B cell (primary cell): ENCODE measurements around the gene PP2D1. TPM values are rescaled to one million over a fixed set of nuclear protein-coding genes. Genes with fewer than 3 reads are reported as not detected.
"Not testable (repeated sequence)": the region's sequence is repeated elsewhere in the genome, so short reads cannot be mapped to it uniquely, and the experiment has no call there.

ENCODE experiments used
- ATAC-seq: fragments of 200-7000 bp; cut with Tn5 transposase; one replicate; pipeline ENCODE4 v1.10.0; 2021; ENCODE audit warnings: low read depth, mild to moderate bottlenecking, moderate number of reproducible peaks, moderate library complexity
- CTCF ChIA-PET: fragments of 350-600 bp; sonication (Branson Sonifier 250); formaldehyde crosslinking; loops from one replicate; lab custom pipeline; 2021; ENCODE audit warnings: antibody characterized with exemption, inconsistent platforms; lab: Charles Lee
- POLR2A ChIA-PET: fragments of 350-600 bp; sonication (Branson Sonifier 250); formaldehyde crosslinking; loops from one replicate; lab custom pipeline; 2021; ENCODE audit warnings: antibody characterized with exemption; lab: Charles Lee
- DNase-seq: peaks from one replicate; pipeline ENCODE4 v3.0.0; 2013
- H2AFZ ChIP-seq: 2 replicates; pipeline ENCODE4 v1.6.1; 2012; ENCODE audit warnings: mild to moderate bottlenecking, low read depth, low read length; ENCODE audit not compliant: insufficient read depth, poor library complexity, severe bottlenecking
- H3K27ac ChIP-seq, 2 donors: 1 replicate in 1 of 2; 2 replicates in 1 of 2; pipeline ENCODE4 v1.5.1; 2012 to 2013; ENCODE audit warnings: low read length in 2 of 2, mild to moderate bottlenecking in 2 of 2, moderate library complexity in 1 of 2
- H3K27me3 ChIP-seq, 4 experiments: fragments of 200-600 bp in 1 of 4; sonication (generic) in 1 of 4; replicated peaks in 1 of 4; 1 replicate in 2 of 4; 2 replicates in 2 of 4; pipeline versions ENCODE4 v1.6.1 to v1.7.0; 2013 to 2016; ENCODE audit warnings: low read length in 3 of 4, mild to moderate bottlenecking in 2 of 4, mixed read lengths in 1 of 4, moderate library complexity in 1 of 4; ENCODE audit not compliant: insufficient read depth in 4 of 4, control insufficient read depth in 3 of 4; ENCODE audit errors: control extremely low read depth in 1 of 4
- H3K36me3 ChIP-seq, 2 experiments: replicated peaks in 1 of 2; 1 replicate in 1 of 2; 2 replicates in 1 of 2; pipeline versions ENCODE4 v1.6.1 to v1.7.1; 2013; ENCODE audit warnings: low read length in 1 of 2; ENCODE audit not compliant: insufficient read depth in 2 of 2, control insufficient read depth in 1 of 2; ENCODE audit errors: control extremely low read depth in 1 of 2, extremely low read depth in 1 of 2
- H3K4me1 ChIP-seq, 2 donors: fragments of 200-600 bp in 1 of 2; sonication (generic) in 1 of 2; 1 replicate in 1 of 2; 2 replicates in 1 of 2; pipeline versions ENCODE4 v1.5.1 to v1.6.1; 2013 to 2017; ENCODE audit warnings: low read length in 2 of 2; ENCODE audit not compliant: control insufficient read depth in 2 of 2, insufficient read depth in 2 of 2
- H3K4me2 ChIP-seq: replicated peaks from 2 replicates; pipeline ENCODE3; 2012; ENCODE audit warnings: mild to moderate bottlenecking, low read depth, low read length; ENCODE audit not compliant: poor library complexity, severe bottlenecking
- H3K4me3 ChIP-seq, 5 experiments: fragments of 200-600 bp in 1 of 5; sonication (generic) in 1 of 5; 1 replicate in 3 of 5; 2 replicates in 2 of 5; pipeline versions ENCODE4 v1.5.1 to v1.7.0; 2011 to 2016; ENCODE audit warnings: low read length in 4 of 5, mild to moderate bottlenecking in 4 of 5, low read depth in 2 of 5, control low read depth in 1 of 5, moderate library complexity in 1 of 5; ENCODE audit not compliant: insufficient read depth in 1 of 5; ENCODE audit errors: control extremely low read depth in 1 of 5, extremely low read depth in 1 of 5
- H3K79me2 ChIP-seq: fragments of 200-600 bp; sonication (generic); one replicate; pipeline ENCODE4 v1.6.0; 2016; ENCODE audit warnings: low read length; ENCODE audit not compliant: control insufficient read depth, insufficient read depth
- H3K9ac ChIP-seq: fragments of 200-600 bp; sonication (generic); 2 replicates; pipeline ENCODE4 v1.6.1; 2017; ENCODE audit warnings: mild to moderate bottlenecking, low read length, moderate library complexity
- H3K9me3 ChIP-seq, 3 donors: one replicate each; pipeline versions ENCODE4 v1.6.1 to v1.7.1; 2013; ENCODE audit warnings: low read length in 2 of 3; ENCODE audit not compliant: control insufficient read depth in 2 of 3, insufficient read depth in 1 of 3; ENCODE audit errors: control extremely low read depth in 1 of 3
- H4K20me1 ChIP-seq: 2 replicates; pipeline ENCODE4 v1.6.0; 2012; ENCODE audit warnings: mild to moderate bottlenecking, low read length; ENCODE audit not compliant: insufficient read depth, control insufficient read depth, poor library complexity, severe bottlenecking
- H3K27ac Mint-ChIP-seq: one replicate; pipeline ENCODE4 v1.8.0; 2021; ENCODE audit warnings: mixed read lengths
- H3K27me3 Mint-ChIP-seq: one replicate; pipeline ENCODE4 v1.8.0; 2021; ENCODE audit warnings: mixed read lengths
- H3K4me1 Mint-ChIP-seq: one replicate; pipeline ENCODE4 v1.8.0; 2021; ENCODE audit warnings: mixed read lengths
- H3K4me3 Mint-ChIP-seq: one replicate; pipeline ENCODE4 v1.8.0; 2021; ENCODE audit warnings: mixed read lengths
- H3K9me3 Mint-ChIP-seq: one replicate; pipeline ENCODE4 v1.8.0; 2022; ENCODE audit warnings: mixed read lengths; ENCODE audit not compliant: insufficient read depth
- EZH2 ChIP-seq: IDR thresholded peaks from 2 replicates; pipeline ENCODE4 v1.6.1; 2012; ENCODE audit warnings: borderline replicate concordance, low read depth, mild to moderate bottlenecking, moderate library complexity, low read length; ENCODE audit not compliant: insufficient read depth, poor library complexity, severe bottlenecking
- WGBS: methylation state at CpG from one replicate; pipeline ENCODE4 v1.1.5; 2013; ENCODE audit warnings: missing lambda C conversion rate; ENCODE audit not compliant: insufficient coverage; 5-methylcytosine and 5-hydroxymethylcytosine counted together
- intact Hi-C: fragments of 100-400 bp; cut with micrococcal nuclease; formaldehyde crosslinking; loops from one replicate; pipeline ENCODE4 v1.10.0; 2022
- polyA plus RNA-seq: library from polyadenylated mRNA; depleted of rRNA; stranded (reverse); fragments of >200 nt; gene quantifications from 2 replicates; pipeline ENCODE4 v1.2.3, GENCODE V29; 2012
- total RNA-seq, 2 donors: library from RNA; stranded (reverse); fragments of 120-200 nt in 1 of 2; gene quantifications; 1 replicate in 1 of 2; 2 replicates in 1 of 2; pipeline versions ENCODE4 v1.2.3 to v1.2.4, GENCODE V29; 2013 to 2022
- TF ChIP-seq, protein P1 (sequence below): fragments of 200-600 bp; IDR thresholded peaks from one replicate; pipeline ENCODE4 v1.8.0; 2022; ENCODE audit warnings: antibody characterized with exemption, mild to moderate bottlenecking

PP2D1 gene
- total and polyA plus RNA-seq, 2 donors (not counting 1 experiment from before 2014, with no cell fraction given), result not detected

DNA sequence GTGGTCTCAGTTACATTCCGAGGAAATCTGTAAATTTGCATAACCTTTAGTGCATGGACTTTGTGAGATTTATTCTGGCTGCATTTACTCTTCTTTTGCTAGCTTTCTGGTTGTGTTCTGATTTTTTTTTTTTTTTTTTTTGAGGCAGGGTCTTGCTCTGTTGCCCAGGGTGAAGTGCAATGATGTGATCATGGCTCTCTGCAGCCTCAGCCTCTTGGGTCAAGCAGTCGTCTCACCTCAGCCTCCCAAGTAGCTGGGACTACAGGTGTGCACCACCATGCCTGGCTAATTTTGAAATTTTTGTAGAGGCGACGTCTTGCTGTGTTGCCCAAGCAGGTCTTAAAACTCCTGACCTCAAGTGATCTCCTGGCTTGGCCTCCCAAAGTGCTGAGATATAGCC is 52.6 kb downstream of the PP2D1 start:
- Mint-ChIP-seq H3K9me3 (no peaks in the 10 kb centered on the region), H3K4me3 (no peak overlapping the region), H3K27ac (no peak overlapping the region), H3K27me3 (no peaks in the 10 kb centered on the region), H3K4me1 (peaks cover 37% of the 10 kb centered on the region)
- Histone ChIP-seq H3K4me3 (no peak overlapping the region), H4K20me1 (peaks cover 76% of the 10 kb centered on the region), H3K4me2 (no peak overlapping the region), H2AFZ (no peak overlapping the region), H3K9me3 (no peaks in the 10 kb centered on the region), H3K27ac (no peak overlapping the region), H3K27me3 (no peaks in the 10 kb centered on the region), H3K36me3 (peaks cover 4 to 23% of the 10 kb centered on the region in 2 experiments), H3K9ac (no peak overlapping the region), H3K79me2 (peaks cover 91% of the 10 kb centered on the region), H3K4me1 (no peaks in the 10 kb centered on the region)
- ChIA-PET POLR2A (no interaction called here), CTCF (no interaction called here)
- intact Hi-C loops, result no loop called here
- 94% methylated on average over 2 of the region's 4 CpGs for whole genome bisulfite sequencing
- ATAC-seq (no peak), DNase-seq (no peak)
- TF ChIP-seq, protein P1, sequence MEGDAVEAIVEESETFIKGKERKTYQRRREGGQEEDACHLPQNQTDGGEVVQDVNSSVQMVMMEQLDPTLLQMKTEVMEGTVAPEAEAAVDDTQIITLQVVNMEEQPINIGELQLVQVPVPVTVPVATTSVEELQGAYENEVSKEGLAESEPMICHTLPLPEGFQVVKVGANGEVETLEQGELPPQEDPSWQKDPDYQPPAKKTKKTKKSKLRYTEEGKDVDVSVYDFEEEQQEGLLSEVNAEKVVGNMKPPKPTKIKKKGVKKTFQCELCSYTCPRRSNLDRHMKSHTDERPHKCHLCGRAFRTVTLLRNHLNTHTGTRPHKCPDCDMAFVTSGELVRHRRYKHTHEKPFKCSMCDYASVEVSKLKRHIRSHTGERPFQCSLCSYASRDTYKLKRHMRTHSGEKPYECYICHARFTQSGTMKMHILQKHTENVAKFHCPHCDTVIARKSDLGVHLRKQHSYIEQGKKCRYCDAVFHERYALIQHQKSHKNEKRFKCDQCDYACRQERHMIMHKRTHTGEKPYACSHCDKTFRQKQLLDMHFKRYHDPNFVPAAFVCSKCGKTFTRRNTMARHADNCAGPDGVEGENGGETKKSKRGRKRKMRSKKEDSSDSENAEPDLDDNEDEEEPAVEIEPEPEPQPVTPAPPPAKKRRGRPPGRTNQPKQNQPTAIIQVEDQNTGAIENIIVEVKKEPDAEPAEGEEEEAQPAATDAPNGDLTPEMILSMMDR, result no peak
- TF ChIP-seq EZH2, result no peak

DNA sequence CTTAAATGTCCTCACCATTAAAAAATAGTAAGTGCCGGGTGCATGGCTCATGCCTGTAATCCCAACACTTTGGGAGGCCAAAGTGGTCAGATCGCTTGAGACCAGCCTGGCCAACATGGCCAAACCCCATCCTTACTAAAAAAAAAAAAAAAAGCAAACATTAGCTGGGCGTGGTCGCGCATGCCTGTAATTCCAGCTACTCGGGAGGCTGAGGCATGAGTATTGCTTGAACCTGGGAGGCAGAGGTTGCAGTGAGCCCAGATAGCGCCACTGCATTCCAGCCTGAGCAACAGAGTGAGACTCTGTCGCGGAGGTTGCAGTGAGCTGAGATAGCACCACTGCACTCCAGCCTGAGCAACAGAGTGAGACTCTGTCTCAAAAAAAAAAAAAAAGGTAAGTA is 54.7 kb downstream of the PP2D1 start:
- H3K4me3 ChIP-seq, ATAC-seq, H3K27ac ChIP-seq, H3K27ac Mint-ChIP-seq, H3K9ac ChIP-seq, H3K27me3 Mint-ChIP-seq, POLR2A ChIA-PET, H2AFZ ChIP-seq, H3K9me3 ChIP-seq, H3K4me2 ChIP-seq, H3K4me1 ChIP-seq, H3K4me3 Mint-ChIP-seq, DNase-seq, intact Hi-C loops, H3K27me3 ChIP-seq, H3K9me3 Mint-ChIP-seq: not testable (repeated sequence)
- Histone ChIP-seq H3K36me3 (peaks cover 7 to 35% of the 10 kb centered on the region in 2 experiments), H4K20me1 (peaks cover 78% of the 10 kb centered on the region), H3K79me2 (peaks cover 91% of the 10 kb centered on the region)
- H3K4me1 Mint-ChIP-seq, result peaks cover 26% of the 10 kb centered on the region
- CTCF ChIA-PET, result interaction anchor here (0.7 kb wide), 1 partner anchor 1700 kb away, joined by 5 read pairs; no protein-coding TSS in a partner anchor
- WGBS, result 98% methylated on average over 7 of the region's 9 CpGs
